Measurements from ENCODE around the gene FAM89A. TPM values are rescaled to one million over a fixed set of nuclear protein-coding genes. Genes with fewer than 3 reads are reported as not detected.

The FAM89A gene
- total and polyA plus RNA-seq, 2 of the 8 experiments (the other 6 are each of a cell fraction or from before 2014, with no cell fraction given): 2.1 to 2.2 TPM

DNA sequence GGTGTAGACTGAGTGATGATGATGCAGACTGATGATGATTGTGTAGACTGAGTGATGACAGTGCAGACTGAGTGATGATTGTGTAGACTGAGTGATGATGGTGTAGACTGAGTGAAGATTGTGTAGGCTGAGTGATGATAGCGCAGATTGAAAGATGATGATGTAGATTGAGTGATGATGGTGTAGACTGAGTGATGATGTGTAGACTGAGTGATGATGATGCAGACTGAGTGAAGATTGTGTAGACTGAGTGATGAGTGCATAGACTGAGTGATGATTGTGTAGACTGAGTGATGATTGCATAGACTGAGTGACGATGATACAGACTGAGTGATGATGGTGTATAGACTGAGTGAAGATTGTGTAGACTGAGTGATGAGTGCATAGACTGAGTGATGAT lies 28.7 kb downstream of the FAM89A start:
- no peak overlapping the region; a peak in 1 of 7 replicates for H3K9ac ChIP-seq (replicated peaks in 1 of 4; ENCODE audit: extremely low read depth in 1 of 4, low read depth in 3 of 4, low read length in 3 of 4)
- H2BK5ac ChIP-seq (ENCODE audit: low read depth, low read length): no peak overlapping the region
- CTCF ChIA-PET (ENCODE audit: partially characterized antibody): interaction anchor here (0.7 kb wide), 1 partner anchor 11 kb away, joined by 3 read pairs; no protein-coding TSS in a partner anchor
- no peak overlapping the region for H3K4me3 ChIP-seq (ENCODE audit: extremely low read depth in 1 of 4, insufficient read depth in 2 of 4, low read depth in 3 of 4, low read length in 4 of 4)
- H3K23me2 ChIP-seq (ENCODE audit: low read depth, low read length): peaks cover 5% of the 10 kb centered on the region; the same call in 1 of the 2 replicates
- no peak overlapping the region for H3K4me2 ChIP-seq (ENCODE audit: insufficient read depth in 1 of 2, low read depth in 2 of 2, low read length in 2 of 2)
- H4K8ac ChIP-seq (ENCODE audit: extremely low read depth, insufficient read depth, low read length): no peak overlapping the region
- DNase-seq (ENCODE audit: low read depth in 1 of 2, low spot score in 2 of 2) (no peak), FAIRE-seq (no peak)
- H3K79me2 ChIP-seq (ENCODE audit: control insufficient read depth in 1 of 2, insufficient read depth in 2 of 2, low read length in 2 of 2): no peaks in the 10 kb centered on the region
- H4K91ac ChIP-seq (replicated peaks; ENCODE audit: insufficient read length, low read length): no peak overlapping the region
- peaks cover 0 to 4% of the 10 kb centered on the region in 2 experiments for H4K20me1 ChIP-seq (replicated peaks in 1 of 2; ENCODE audit: control insufficient read depth in 1 of 2, insufficient read depth in 2 of 2, low read length in 2 of 2)
- H3K14ac ChIP-seq (ENCODE audit: insufficient read length): no peak overlapping the region
- no peaks in the 10 kb centered on the region for H3K79me1 ChIP-seq (ENCODE audit: low read depth, low read length)
- no peaks in the 10 kb centered on the region for H3K4me1 ChIP-seq (replicated peaks in 1 of 4; ENCODE audit: control insufficient read depth in 3 of 4, insufficient read depth in 4 of 4, low read length in 3 of 4)
- H2BK12ac ChIP-seq (ENCODE audit: low read depth, low read length): no peak overlapping the region
- no peak overlapping the region for H3K27ac ChIP-seq (ENCODE audit: low read depth, low read length)
- no peak overlapping the region for H2BK120ac ChIP-seq (replicated peaks; ENCODE audit: low read depth, low read length)
- H2AFZ ChIP-seq (ENCODE audit: low read length): no peak overlapping the region
- H3K9me3 ChIP-seq (ENCODE audit: insufficient read depth in 2 of 2, low read depth in 1 of 2, low read length in 1 of 2): 0 out of 4 replicates have a peak, but pooled peaks cover 0 to 3% of the 10 kb centered on the region in 2 experiments
- H2BK15ac ChIP-seq (ENCODE audit: low read length): no peak overlapping the region
- H2AK5ac ChIP-seq (ENCODE audit: low read depth, low read length): peak overlapping the region; percentile 67; the same call in 1 of the 2 replicates
- POLR2A ChIA-PET (ENCODE audit: partially characterized antibody): no interaction called here
- H3K4ac ChIP-seq (replicated peaks; ENCODE audit: insufficient read length, low read depth, low read length): no peak overlapping the region
- 78 to 100% methylated on average over 1 to 2 of the region's 2 CpGs for WGBS, 2 experiments (ENCODE audit: extremely low coverage in 1 of 2, insufficient coverage in 1 of 2, insufficient read length in 1 of 2, insufficient replicate concordance in 2 of 2, low coverage in 1 of 2, low lambda C conversion rate in 2 of 2, missing lambda C conversion rate in 1 of 2)
- H3K36me3 ChIP-seq (ENCODE audit: control insufficient read depth in 2 of 4, insufficient read depth in 4 of 4, low read length in 3 of 4): no peaks in the 10 kb centered on the region
- no peak for TF ChIP-seq SUZ12 (IDR thresholded peaks at IDR 0.05; ENCODE audit: low read length)
- no peak for TF ChIP-seq RAD21 (IDR thresholded peaks at IDR 0.05 in 1 of 2, conservative IDR thresholded peaks at IDR 0.05 in 1 of 2; ENCODE audit: low read depth in 2 of 2, low read length in 2 of 2)
- TF ChIP-seq POU5F1 (IDR thresholded peaks at IDR 0.05; ENCODE audit: low read depth, low read length): no peak
- no peak for TF ChIP-seq NANOG (IDR thresholded peaks at IDR 0.05; ENCODE audit: insufficient read depth, low read depth, low read length, poor library complexity, severe bottlenecking)
- no peak for TF ChIP-seq ATF3 (IDR thresholded peaks at IDR 0.05; ENCODE audit: insufficient read depth, low read depth, low read length)
- TF ChIP-seq EGR1 (IDR thresholded peaks at IDR 0.05; ENCODE audit: borderline replicate concordance, low read depth, low read length): no peak
- TF ChIP-seq TCF12 (IDR thresholded peaks at IDR 0.05; ENCODE audit: low read depth, low read length): no peak
- TF ChIP-seq JUN (IDR thresholded peaks at IDR 0.05; ENCODE audit: low read depth, low read length): no peak
- no peak for TF ChIP-seq TBP (IDR thresholded peaks at IDR 0.05; ENCODE audit: low read depth, low read length)
- TF ChIP-seq KDM5A (IDR thresholded peaks at IDR 0.05; ENCODE audit: low read length): no peak
- no peak for TF ChIP-seq TAF1 (IDR thresholded peaks at IDR 0.05; ENCODE audit: low read depth, low read length)
- TF ChIP-seq MAFK (IDR thresholded peaks at IDR 0.05; ENCODE audit: low read depth, low read length): no peak
- no peak for TF ChIP-seq JUND (IDR thresholded peaks at IDR 0.05; ENCODE audit: low read length)
- no peak for TF ChIP-seq RFX5 (IDR thresholded peaks at IDR 0.05; ENCODE audit: borderline replicate concordance, low read depth, low read length)
- no peak overlapping the region for H4K5ac ChIP-seq (ENCODE audit: insufficient read length, low read depth, low read length)
- H3K27me3 ChIP-seq (replicated peaks in 1 of 4; ENCODE audit: control insufficient read depth in 3 of 4, extremely low read depth in 1 of 4, insufficient read depth in 3 of 4, low read length in 3 of 4): no peaks in the 10 kb centered on the region; a peak in 2 of 7 replicates
- H3K23ac ChIP-seq (ENCODE audit: insufficient read length): no peak overlapping the region
- H2BK20ac ChIP-seq (ENCODE audit: low read length): no peak overlapping the region
- H3K18ac ChIP-seq (ENCODE audit: extremely low read depth, low read length): no peak overlapping the region
- H3K56ac ChIP-seq (replicated peaks; ENCODE audit: insufficient read length, low read depth, low read length): no peak overlapping the region
